ENCODE results near the gene SHLD2.

SHLD2 gene, protein sequence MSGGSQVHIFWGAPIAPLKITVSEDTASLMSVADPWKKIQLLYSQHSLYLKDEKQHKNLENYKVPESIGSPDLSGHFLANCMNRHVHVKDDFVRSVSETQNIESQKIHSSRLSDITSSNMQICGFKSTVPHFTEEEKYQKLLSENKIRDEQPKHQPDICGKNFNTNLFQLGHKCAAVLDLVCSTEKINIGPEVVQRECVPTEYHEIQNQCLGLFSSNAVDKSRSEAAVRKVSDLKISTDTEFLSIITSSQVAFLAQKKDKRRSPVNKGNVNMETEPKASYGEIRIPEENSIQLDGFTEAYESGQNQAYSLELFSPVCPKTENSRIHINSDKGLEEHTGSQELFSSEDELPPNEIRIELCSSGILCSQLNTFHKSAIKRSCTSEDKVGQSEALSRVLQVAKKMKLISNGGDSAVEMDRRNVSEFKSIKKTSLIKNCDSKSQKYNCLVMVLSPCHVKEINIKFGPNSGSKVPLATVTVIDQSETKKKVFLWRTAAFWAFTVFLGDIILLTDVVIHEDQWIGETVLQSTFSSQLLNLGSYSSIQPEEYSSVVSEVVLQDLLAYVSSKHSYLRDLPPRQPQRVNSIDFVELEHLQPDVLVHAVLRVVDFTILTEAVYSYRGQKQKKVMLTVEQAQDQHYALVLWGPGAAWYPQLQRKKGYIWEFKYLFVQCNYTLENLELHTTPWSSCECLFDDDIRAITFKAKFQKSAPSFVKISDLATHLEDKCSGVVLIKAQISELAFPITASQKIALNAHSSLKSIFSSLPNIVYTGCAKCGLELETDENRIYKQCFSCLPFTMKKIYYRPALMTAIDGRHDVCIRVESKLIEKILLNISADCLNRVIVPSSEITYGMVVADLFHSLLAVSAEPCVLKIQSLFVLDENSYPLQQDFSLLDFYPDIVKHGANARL

GRCh38 chr10:87094373-87095235, at the start of gene SHLD2, which contains the start of gene GLUD1:
TSS of gene SHLD2 (plus strand) at chr10:87095206. CDS start at chr10:87151355, 56,149 bp downstream.
TSS of gene GLUD1 (minus strand) at chr10:87094843. CDS start at chr10:87094769, 74 bp downstream.
- TF ChIP-seq, protein P1, sequence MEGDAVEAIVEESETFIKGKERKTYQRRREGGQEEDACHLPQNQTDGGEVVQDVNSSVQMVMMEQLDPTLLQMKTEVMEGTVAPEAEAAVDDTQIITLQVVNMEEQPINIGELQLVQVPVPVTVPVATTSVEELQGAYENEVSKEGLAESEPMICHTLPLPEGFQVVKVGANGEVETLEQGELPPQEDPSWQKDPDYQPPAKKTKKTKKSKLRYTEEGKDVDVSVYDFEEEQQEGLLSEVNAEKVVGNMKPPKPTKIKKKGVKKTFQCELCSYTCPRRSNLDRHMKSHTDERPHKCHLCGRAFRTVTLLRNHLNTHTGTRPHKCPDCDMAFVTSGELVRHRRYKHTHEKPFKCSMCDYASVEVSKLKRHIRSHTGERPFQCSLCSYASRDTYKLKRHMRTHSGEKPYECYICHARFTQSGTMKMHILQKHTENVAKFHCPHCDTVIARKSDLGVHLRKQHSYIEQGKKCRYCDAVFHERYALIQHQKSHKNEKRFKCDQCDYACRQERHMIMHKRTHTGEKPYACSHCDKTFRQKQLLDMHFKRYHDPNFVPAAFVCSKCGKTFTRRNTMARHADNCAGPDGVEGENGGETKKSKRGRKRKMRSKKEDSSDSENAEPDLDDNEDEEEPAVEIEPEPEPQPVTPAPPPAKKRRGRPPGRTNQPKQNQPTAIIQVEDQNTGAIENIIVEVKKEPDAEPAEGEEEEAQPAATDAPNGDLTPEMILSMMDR (conservative IDR thresholded peaks at IDR 0.05; ENCODE audit: low read depth, low read length): no peak
- H3K4me3 ChIP-seq (ENCODE audit: low read length): peak within 1 kb of the TSS; percentile 75
- peak; percentile 68 for DNase-seq (ENCODE audit: low read depth)

DNA sequence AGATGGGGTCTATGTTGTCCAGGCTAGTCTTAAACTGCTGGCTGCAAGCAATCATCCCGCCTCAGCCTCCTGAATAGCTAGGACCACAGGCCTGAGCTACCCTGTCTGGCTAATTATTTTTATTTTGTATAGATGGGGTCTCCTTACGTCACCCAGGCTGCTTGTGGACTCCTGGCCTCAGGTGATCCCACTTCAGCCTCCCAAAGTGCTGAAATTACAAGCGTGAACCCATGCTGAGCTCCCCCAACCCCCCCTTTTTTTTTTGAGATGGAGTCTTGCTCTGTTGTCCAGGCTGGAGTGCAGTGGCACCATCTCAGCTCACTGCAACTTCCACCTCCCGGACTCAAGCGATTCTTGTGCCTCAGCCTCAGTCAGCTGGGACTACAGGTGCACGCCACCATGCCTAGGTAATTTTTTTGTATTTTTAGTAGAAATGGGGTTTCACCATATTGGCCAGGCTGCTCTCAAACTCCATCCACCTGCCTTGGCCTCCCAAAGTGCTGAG, 49.5 kb upstream of the SHLD2 start:
- no peak overlapping the region for H3K4me3 ChIP-seq (ENCODE audit: low read length)
- TF ChIP-seq, protein P1 (conservative IDR thresholded peaks at IDR 0.05; ENCODE audit: low read depth, low read length): no peak
- DNase-seq (ENCODE audit: low read depth): no peak

GRCh38 chr10:87053111-87053510, 41.9 kb upstream of the SHLD2 start:
- no peak for DNase-seq (ENCODE audit: low read depth)
- TF ChIP-seq, protein P1 (conservative IDR thresholded peaks at IDR 0.05; ENCODE audit: low read depth, low read length): no peak

GRCh38 chr10:87053577-87054181, 41.3 kb upstream of the SHLD2 start:
- TF ChIP-seq, protein P1 (conservative IDR thresholded peaks at IDR 0.05; ENCODE audit: low read depth, low read length): no peak
- H3K4me3 ChIP-seq (ENCODE audit: low read length): no peak overlapping the region

More at GRCh38 chr10:87053111-87053510, 41.9 kb upstream of the SHLD2 start:
- H3K4me3 ChIP-seq (ENCODE audit: low read length): no peak overlapping the region

GRCh38 chr10:87054373-87055295, 40.4 kb upstream of the SHLD2 start:
- TF ChIP-seq, protein P1 (conservative IDR thresholded peaks at IDR 0.05; ENCODE audit: low read depth, low read length): peak; percentile 69
- H3K4me3 ChIP-seq (ENCODE audit: low read length): no peak overlapping the region
- DNase-seq (ENCODE audit: low read depth): peak; percentile 84

More at GRCh38 chr10:87053577-87054181, 41.3 kb upstream of the SHLD2 start:
- no peak for DNase-seq (ENCODE audit: low read depth)
